Right renal cortex interstitium (tissue), 3 donors: Measurements from ENCODE around the gene ESRRB. TPM values are rescaled to one million over a fixed set of nuclear protein-coding genes. Genes with fewer than 3 reads are reported as not detected.

Experiments used
- DNase-seq, 3 donors: peaks; one replicate each; pipeline ENCODE4 v3.0.0-alpha.2; 2013; ENCODE audit warnings: low read depth in 3 of 3, low spot score in 2 of 3
- polyA plus RNA-seq, 3 donors: library from polyadenylated mRNA; unstranded; fragments of 120-200 nt; gene quantifications; one replicate each; pipeline ENCODE4 v1.2.1, GENCODE V29; 2013; ENCODE audit not compliant: insufficient read length in 3 of 3

The ESRRB gene
- polyA plus RNA-seq, 3 donors, result 7.3 to 9.4 (median 7.5) TPM

DNA sequence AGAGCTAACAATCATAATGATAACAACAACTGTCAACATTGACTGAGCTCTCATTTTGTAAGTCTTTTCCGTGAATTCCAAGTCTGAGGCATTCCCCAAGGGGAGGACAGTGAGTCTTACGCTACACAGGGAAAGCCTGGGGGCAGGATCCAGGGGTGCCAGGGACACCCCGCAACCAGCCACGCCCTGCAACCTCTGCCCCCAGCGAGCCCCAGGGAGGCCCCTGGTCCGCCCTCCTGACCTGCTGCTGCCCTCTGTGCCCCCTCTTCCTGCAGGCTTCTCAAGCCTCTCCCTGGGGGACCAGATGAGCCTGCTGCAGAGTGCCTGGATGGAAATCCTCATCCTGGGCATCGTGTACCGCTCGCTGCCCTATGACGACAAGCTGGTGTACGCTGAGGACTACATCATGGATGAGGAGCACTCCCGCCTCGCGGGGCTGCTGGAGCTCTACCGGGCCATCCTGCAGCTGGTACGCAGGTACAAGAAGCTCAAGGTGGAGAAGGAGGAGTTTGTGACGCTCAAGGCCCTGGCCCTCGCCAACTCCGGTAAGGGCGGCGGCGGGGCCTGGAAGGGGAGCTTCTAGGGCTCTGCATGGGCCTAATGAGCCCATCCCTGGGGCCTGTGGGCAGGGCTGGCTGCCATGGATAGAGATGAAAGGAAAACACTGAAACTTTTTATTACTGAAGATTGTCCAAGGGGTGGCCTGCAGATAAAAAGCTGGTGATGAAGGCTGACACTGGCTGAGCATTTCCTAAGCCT is 115.4 kb downstream of the ESRRB start:
- DNase-seq, result no peak

- DNase-seq, result no peak
These were observed 120.0 kb downstream of the ESRRB start for GRCh38 chr14:76495983-76496382.

- DNase-seq, result no peak
These were observed 120.7 kb downstream of the ESRRB start for GRCh38 chr14:76496595-76496994.

- no peak for DNase-seq
These were observed 121.9 kb downstream of the ESRRB start for GRCh38 chr14:76497550-76498462.

DNA sequence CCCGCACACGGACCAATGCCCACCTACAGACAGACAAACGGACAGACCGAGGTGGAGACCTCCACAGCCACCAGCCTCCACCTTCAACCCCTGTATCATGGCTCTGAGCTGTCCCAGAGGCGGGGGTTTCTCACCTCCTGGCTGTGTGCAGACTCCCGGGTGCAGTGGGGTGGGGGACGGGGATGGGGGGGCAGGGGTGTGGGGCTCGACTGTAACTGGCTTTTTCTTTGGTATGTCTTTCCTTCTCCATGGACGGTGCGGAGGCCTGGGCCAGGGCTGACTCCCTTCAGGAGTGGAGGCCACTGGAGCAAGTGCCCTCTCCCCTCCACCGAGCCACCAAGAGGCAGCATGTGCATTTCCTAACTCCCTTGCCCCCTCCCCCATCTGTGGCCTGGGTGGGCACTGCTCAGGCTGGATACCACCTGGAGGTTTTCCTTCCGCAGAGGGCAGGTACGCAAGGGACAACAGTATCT is 122.6 kb downstream of the ESRRB start:
- no peak for DNase-seq

GRCh38 chr14:76498976-76499375 is 123.0 kb downstream of the ESRRB start:
- no peak for DNase-seq

DNA sequence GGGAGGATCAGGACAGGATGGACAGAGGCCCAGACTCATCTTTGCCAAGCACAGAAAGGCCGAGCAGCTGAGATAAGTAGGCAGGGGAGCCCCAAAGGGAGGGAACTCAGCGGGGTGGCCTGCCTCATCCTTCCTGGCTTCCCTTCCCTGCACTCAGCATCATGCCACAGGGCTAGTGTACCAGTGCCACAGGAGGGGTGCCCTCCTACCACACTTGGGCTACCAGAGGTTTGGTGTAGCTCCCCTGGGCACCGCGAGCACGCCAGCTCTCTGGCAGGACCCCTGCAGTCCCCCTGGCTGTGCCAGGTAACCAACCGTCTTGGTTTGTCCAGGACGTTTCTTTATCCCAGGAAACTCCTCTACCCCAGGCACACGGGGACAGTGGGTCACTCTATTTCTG is 123.5 kb downstream of the ESRRB start:
- no peak for DNase-seq

- DNase-seq, result no peak
These were observed 124.1 kb downstream of the ESRRB start for GRCh38 chr14:76500011-76500410.

DNA sequence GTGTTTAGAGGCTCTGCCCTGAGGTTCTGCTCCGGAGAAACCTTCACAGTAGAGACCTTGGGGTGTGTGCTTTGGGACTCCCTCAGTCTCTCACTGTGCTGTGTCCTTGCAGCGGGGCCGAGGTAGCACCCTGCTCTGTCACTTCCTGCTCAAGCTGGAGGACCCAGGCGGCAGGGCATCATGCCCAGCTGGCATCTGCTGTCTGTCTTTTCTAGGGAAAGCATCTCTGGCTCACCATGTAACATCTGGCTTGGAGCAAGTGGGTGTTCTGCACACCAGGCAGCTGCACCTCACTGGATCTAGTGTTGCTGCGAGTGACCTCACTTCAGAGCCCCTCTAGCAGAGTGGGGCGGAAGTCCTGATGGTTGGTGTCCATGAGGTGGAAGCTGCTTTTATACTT is 124.5 kb downstream of the ESRRB start:
- no peak for DNase-seq

GRCh38 chr14:76501156-76501720 is 125.3 kb downstream of the ESRRB start:
- no peak for DNase-seq

- DNase-seq, result no peak
These were observed 126.3 kb downstream of the ESRRB start for GRCh38 chr14:76502219-76502618.

DNA sequence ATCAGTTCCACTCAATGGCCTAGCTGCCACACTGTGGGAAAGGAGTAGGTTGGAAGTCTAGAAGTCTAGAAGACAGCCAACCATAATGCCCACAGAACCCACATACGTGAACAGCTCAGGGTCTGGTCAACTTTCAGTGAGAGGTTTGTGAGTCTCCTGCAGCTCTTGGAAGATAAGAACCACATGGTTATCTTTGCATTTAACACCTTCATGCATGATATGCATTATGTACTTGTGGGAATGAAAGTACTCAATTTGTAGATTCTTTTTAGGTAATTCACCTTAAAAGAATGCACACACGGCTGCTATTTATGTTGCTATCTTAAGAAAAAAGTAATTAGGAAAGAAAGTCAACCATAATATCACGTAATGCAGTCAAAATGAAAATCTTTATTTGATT is 126.7 kb downstream of the ESRRB start:
- DNase-seq, result no peak

DNA sequence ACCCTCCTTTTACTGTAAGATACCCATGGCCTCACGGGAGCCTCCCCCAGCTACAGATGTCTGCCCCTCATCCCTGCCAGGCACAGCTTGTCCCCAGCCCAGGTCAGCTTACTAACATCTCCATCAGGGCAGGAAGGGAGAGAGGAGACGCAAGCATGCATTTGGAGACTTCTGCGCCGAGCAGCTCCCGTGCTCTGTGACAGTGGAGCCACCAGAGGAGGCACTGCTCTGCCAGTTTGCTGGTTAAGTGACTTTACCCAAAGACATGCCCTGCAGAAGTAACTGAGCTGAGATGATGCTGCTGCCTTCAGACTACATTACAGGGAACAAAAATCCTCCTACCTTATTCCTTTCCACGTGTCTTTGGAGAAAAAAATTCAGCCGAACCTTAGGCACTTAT is 133.4 kb downstream of the ESRRB start:
- DNase-seq, result no peak

- DNase-seq, result no peak
These were observed 134.2 kb downstream of the ESRRB start for GRCh38 chr14:76510181-76510580.

GRCh38 chr14:76514213-76514998 is 138.5 kb downstream of the ESRRB start:
- no peak for DNase-seq

DNA sequence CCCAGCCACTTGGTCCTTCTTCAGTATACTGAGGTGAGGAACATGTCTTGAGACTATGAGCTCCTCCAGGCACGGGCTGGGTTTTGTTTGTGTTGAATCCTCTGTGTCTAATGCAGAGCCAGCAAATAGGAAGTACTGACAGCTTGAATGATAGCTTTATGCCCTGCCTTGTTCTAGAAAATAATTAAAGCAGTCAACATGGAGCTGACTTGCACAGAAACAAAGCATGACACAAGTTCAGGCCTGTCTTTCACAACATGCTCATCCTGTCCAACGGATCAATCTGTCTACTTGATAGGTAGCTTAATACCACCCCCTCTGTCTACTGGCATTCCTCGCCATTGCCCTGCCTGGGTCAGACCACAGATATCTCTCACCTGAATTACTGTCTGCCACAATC is 140.9 kb downstream of the ESRRB start:
- no peak for DNase-seq

- no peak for DNase-seq
These were observed 142.4 kb downstream of the ESRRB start for GRCh38 chr14:76518366-76518765.

DNA sequence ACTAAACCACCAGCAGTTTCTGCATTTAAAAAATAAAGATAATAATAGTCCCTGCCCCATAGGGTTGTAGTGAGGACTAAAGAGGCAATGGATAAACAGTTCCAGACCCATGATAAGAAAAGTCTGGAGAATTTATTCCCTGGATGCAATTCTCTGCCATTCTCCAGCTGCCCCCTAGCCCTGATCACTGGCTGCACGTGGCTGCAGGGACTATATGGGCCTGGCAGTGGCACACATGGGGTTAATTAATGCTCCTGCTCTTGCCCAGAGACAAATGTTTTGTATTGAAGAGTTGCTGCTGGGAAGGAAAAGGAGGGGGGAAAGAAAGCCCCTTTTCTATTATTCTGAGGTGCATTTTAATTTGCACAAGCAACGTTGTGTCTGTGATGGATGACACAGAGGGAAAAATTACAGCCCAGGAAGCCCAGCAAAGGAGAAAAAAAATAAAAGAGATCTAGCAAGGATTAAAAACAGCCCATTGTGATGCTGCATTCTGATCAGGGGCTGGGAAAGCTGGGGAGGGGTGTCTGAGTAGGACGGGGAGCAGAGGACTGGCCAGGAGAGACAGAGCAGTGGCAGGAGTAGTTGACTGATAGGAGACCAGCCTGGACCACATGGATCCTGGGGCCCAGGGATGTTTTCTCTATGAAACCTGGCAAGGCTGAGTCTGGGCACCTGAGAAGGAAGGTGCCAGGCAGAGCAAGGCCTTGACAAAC is 149.3 kb downstream of the ESRRB start:
- no peak for DNase-seq

- DNase-seq, result no peak
These were observed 155.1 kb downstream of the ESRRB start for GRCh38 chr14:76531085-76531484.

GRCh38 chr14:76531821-76532318 is 155.9 kb downstream of the ESRRB start:
- DNase-seq, result no peak
